ENCODE measurements around the gene DERA. TPM values are rescaled to one million over a fixed set of nuclear protein-coding genes. Genes with fewer than 3 reads are reported as not detected.

Gene DERA
- polyA plus RNA-seq, 1 donor from 2014 or later, result 51.1 TPM

Other genes starting within 250 kb of the DERA start
- gene EPS8, start 121.9 kb upstream of the DERA start, polyA plus RNA-seq (ENCODE audit: insufficient read depth, low read depth, low replicate concordance), result 13.0 TPM
- gene STRAP, start 28.9 kb upstream of the DERA start, polyA plus RNA-seq (ENCODE audit: insufficient read depth, low read depth, low replicate concordance), result 111 TPM